Chondrocyte (in vitro differentiated cells): ENCODE data around the gene DIP2C. TPM values are rescaled to one million over a fixed set of nuclear protein-coding genes. Genes with fewer than 3 reads are reported as not detected.

Experiments used
- DNase-seq: peaks from one replicate; pipeline ENCODE4 v3.0.0; 2021; ENCODE audit warnings: mixed read lengths, low spot score
- H3K27ac Mint-ChIP-seq: one replicate; pipeline ENCODE4 v1.8.0; 2021; ENCODE audit warnings: mild to moderate bottlenecking, moderate library complexity, mixed read lengths; ENCODE audit not compliant: unreplicated experiment
- H3K27me3 Mint-ChIP-seq: 2 replicates; pipeline ENCODE4 v1.8.0; 2021; ENCODE audit warnings: low read depth, mixed read lengths
- H3K36me3 Mint-ChIP-seq: 2 replicates; pipeline ENCODE4 v1.8.0; 2021; ENCODE audit warnings: low read depth, mixed read lengths
- H3K4me1 Mint-ChIP-seq: 2 replicates; pipeline ENCODE4 v1.8.0; 2021; ENCODE audit warnings: low read depth, mild to moderate bottlenecking, mixed read lengths
- H3K4me3 Mint-ChIP-seq: one replicate; pipeline ENCODE4 v1.8.0; 2021; ENCODE audit warnings: mild to moderate bottlenecking, moderate library complexity, mixed read lengths; ENCODE audit not compliant: unreplicated experiment
- H3K9me3 Mint-ChIP-seq: 2 replicates; pipeline ENCODE4 v1.8.0; 2021; ENCODE audit warnings: low read depth, mixed read lengths
- CTCF ChIP-seq: fragments of 200-600 bp; sonication (generic); IDR thresholded peaks from 2 replicates; pipeline ENCODE4 v1.5.0; 2021; ENCODE audit warnings: antibody characterized with exemption, mild to moderate bottlenecking, moderate library complexity
- total RNA-seq: library from RNA; stranded (reverse); gene quantifications from 3 replicates; pipeline ENCODE4 v1.2.1, GENCODE V29; 2021

The DIP2C gene
- total RNA-seq, 1 donor from 2014 or later, result 47.9 TPM

- peak overlapping the region; percentile 49 for H3K27ac Mint-ChIP-seq
- peaks cover 45% of the 10 kb centered on the region for H3K4me1 Mint-ChIP-seq
- DNase-seq, result no peak
- H3K27me3 Mint-ChIP-seq, result no peaks in the 10 kb centered on the region
- no peaks in the 10 kb centered on the region for H3K9me3 Mint-ChIP-seq
- TF ChIP-seq CTCF, result no peak
- H3K36me3 Mint-ChIP-seq, result peaks cover 3% of the 10 kb centered on the region
- no peak overlapping the region for H3K4me3 Mint-ChIP-seq
Observed at GRCh38 chr10:490891-491571, 198.4 kb downstream of the DIP2C start.

GRCh38 chr10:490256-490655 lies 199.2 kb downstream of the DIP2C start:
- Mint-ChIP-seq H3K36me3 (peaks cover 3% of the 10 kb centered on the region), H3K27me3 (no peaks in the 10 kb centered on the region), H3K9me3 (no peaks in the 10 kb centered on the region), H3K27ac (peak overlapping the region; percentile 63), H3K4me1 (peaks cover 53% of the 10 kb centered on the region), H3K4me3 (no peak overlapping the region)
- no peak for DNase-seq
- TF ChIP-seq CTCF, result no peak

- no peak overlapping the region for H3K27ac Mint-ChIP-seq
- H3K9me3 Mint-ChIP-seq, result no peaks in the 10 kb centered on the region
- no peak overlapping the region for H3K4me3 Mint-ChIP-seq
- TF ChIP-seq CTCF, result no peak
- peaks cover 3% of the 10 kb centered on the region for H3K36me3 Mint-ChIP-seq
- peaks cover 62% of the 10 kb centered on the region for H3K4me1 Mint-ChIP-seq
- no peaks in the 10 kb centered on the region for H3K27me3 Mint-ChIP-seq
- no peak for DNase-seq
Observed at GRCh38 chr10:489330-489729, 200.1 kb downstream of the DIP2C start.

GRCh38 chr10:488933-489215 lies 200.6 kb downstream of the DIP2C start:
- Mint-ChIP-seq H3K27me3 (no peaks in the 10 kb centered on the region), H3K36me3 (peaks cover 3% of the 10 kb centered on the region), H3K9me3 (no peaks in the 10 kb centered on the region), H3K27ac (no peak overlapping the region), H3K4me1 (peaks cover 67% of the 10 kb centered on the region), H3K4me3 (no peak overlapping the region)
- DNase-seq, result no peak
- no peak for TF ChIP-seq CTCF

GRCh38 chr10:488081-488932 lies 201.2 kb downstream of the DIP2C start:
- Mint-ChIP-seq H3K9me3 (no peaks in the 10 kb centered on the region), H3K4me1 (peaks cover 68% of the 10 kb centered on the region), H3K4me3 (no peak overlapping the region), H3K27ac (no peak overlapping the region), H3K27me3 (no peaks in the 10 kb centered on the region), H3K36me3 (peaks cover 3% of the 10 kb centered on the region)
- no peak for DNase-seq
- no peak for TF ChIP-seq CTCF
